Neural crest cell (in vitro differentiated cells): ENCODE data around the gene OSCP1. TPM values are rescaled to one million over a fixed set of nuclear protein-coding genes. Genes with fewer than 3 reads are reported as not detected.
A peak's percentile ranks its signal among the peaks of the same experiment; 100 is the strongest.

Source experiments
- DNase-seq: peaks from one replicate; pipeline ENCODE4 v3.0.0; 2021; ENCODE audit warnings: low read depth, mixed read lengths, low spot score
- H3K27ac Mint-ChIP-seq: one replicate; pipeline ENCODE4 v1.8.0; 2021; ENCODE audit warnings: mild to moderate bottlenecking, mixed read lengths; ENCODE audit not compliant: unreplicated experiment
- H3K27me3 Mint-ChIP-seq: 2 replicates; pipeline ENCODE4 v1.8.0; 2021; ENCODE audit warnings: low read depth, mild to moderate bottlenecking, mixed read lengths
- H3K36me3 Mint-ChIP-seq: 2 replicates; pipeline ENCODE4 v1.8.0; 2021; ENCODE audit warnings: low read depth, mild to moderate bottlenecking, mixed read lengths
- H3K4me1 Mint-ChIP-seq: 2 replicates; pipeline ENCODE4 v1.8.0; 2021; ENCODE audit warnings: mixed read lengths
- H3K4me3 Mint-ChIP-seq: one replicate; pipeline ENCODE4 v1.8.0; 2021; ENCODE audit warnings: mild to moderate bottlenecking, mixed read lengths
- H3K9me3 Mint-ChIP-seq: 2 replicates; pipeline ENCODE4 v1.8.0; 2021; ENCODE audit warnings: mixed read lengths
- CTCF ChIP-seq: fragments of 200-600 bp; sonication (generic); conservative IDR thresholded peaks from 2 replicates; pipeline ENCODE4 v1.5.0; 2021; ENCODE audit warnings: antibody characterized with exemption, mild to moderate bottlenecking
- total RNA-seq: library from RNA; stranded (reverse); gene quantifications from 2 replicates; pipeline ENCODE4 v1.2.1, GENCODE V29; 2021

Gene OSCP1
- total RNA-seq, 1 donor from 2014 or later: 10.5 TPM

GRCh38 chr1:36440044-36440443, 10.2 kb downstream of the OSCP1 start:
- Mint-ChIP-seq H3K4me1 (peaks cover 22% of the 10 kb centered on the region), H3K9me3 (no peaks in the 10 kb centered on the region), H3K4me3 (no peak overlapping the region), H3K36me3 (no peaks in the 10 kb centered on the region), H3K27me3 (no peaks in the 10 kb centered on the region), H3K27ac (no peak overlapping the region)
- no peak for TF ChIP-seq CTCF
- DNase-seq: no peak

- TF ChIP-seq CTCF: no peak
- H3K4me1 Mint-ChIP-seq: peaks cover 12% of the 10 kb centered on the region
- no peaks in the 10 kb centered on the region for H3K36me3 Mint-ChIP-seq
- no peak for DNase-seq
- no peak overlapping the region for H3K4me3 Mint-ChIP-seq
- H3K27ac Mint-ChIP-seq: no peak overlapping the region
- H3K9me3 Mint-ChIP-seq: no peaks in the 10 kb centered on the region
- no peaks in the 10 kb centered on the region for H3K27me3 Mint-ChIP-seq
Measured at GRCh38 chr1:36438715-36439114, 11.5 kb downstream of the OSCP1 start.

GRCh38 chr1:36436821-36437220, 13.4 kb downstream of the OSCP1 start:
- no peaks in the 10 kb centered on the region for H3K9me3 Mint-ChIP-seq
- TF ChIP-seq CTCF: no peak
- no peak overlapping the region for H3K4me3 Mint-ChIP-seq
- peaks cover 12% of the 10 kb centered on the region for H3K4me1 Mint-ChIP-seq
- no peaks in the 10 kb centered on the region for H3K27me3 Mint-ChIP-seq
- DNase-seq: no peak
- H3K27ac Mint-ChIP-seq: no peak overlapping the region
- no peaks in the 10 kb centered on the region for H3K36me3 Mint-ChIP-seq

- H3K27ac Mint-ChIP-seq: peak overlapping the region; percentile 24
- no peak overlapping the region for H3K4me3 Mint-ChIP-seq
- H3K36me3 Mint-ChIP-seq: peaks cover 6% of the 10 kb centered on the region
- no peak for DNase-seq
- no peaks in the 10 kb centered on the region for H3K4me1 Mint-ChIP-seq
- no peaks in the 10 kb centered on the region for H3K27me3 Mint-ChIP-seq
- no peak for TF ChIP-seq CTCF
- H3K9me3 Mint-ChIP-seq: no peaks in the 10 kb centered on the region
Measured at GRCh38 chr1:36433102-36433501, 17.1 kb downstream of the OSCP1 start.

GRCh38 chr1:36432616-36433015, 17.6 kb downstream of the OSCP1 start:
- Mint-ChIP-seq H3K9me3 (no peaks in the 10 kb centered on the region), H3K4me1 (no peaks in the 10 kb centered on the region), H3K36me3 (peaks cover 6% of the 10 kb centered on the region), H3K27me3 (no peaks in the 10 kb centered on the region), H3K27ac (no peak overlapping the region), H3K4me3 (no peak overlapping the region)
- no peak for TF ChIP-seq CTCF
- DNase-seq: no peak

- H3K4me3 Mint-ChIP-seq: no peak overlapping the region
- no peak for DNase-seq
Measured at GRCh38 chr1:36425791-36426190, 24.5 kb downstream of the OSCP1 start.

More at GRCh38 chr1:36425791-36426190, 24.5 kb downstream of the OSCP1 start:
- no peaks in the 10 kb centered on the region for H3K27me3 Mint-ChIP-seq
- no peak overlapping the region for H3K27ac Mint-ChIP-seq
- H3K36me3 Mint-ChIP-seq: peaks cover 5% of the 10 kb centered on the region
- TF ChIP-seq CTCF: no peak
- peaks cover 6% of the 10 kb centered on the region for H3K4me1 Mint-ChIP-seq
- H3K9me3 Mint-ChIP-seq: no peaks in the 10 kb centered on the region
